HepG2 (cell line): ENCODE data around the gene VSX1.

Experiments used
- NFE2 ChIP-seq: sonication (generic); formaldehyde crosslinking; IDR thresholded peaks from 2 replicates; pipeline ENCODE4 v1.4.0; 2020; ENCODE audit warnings: missing genetic modification reagents
- NFRKB ChIP-seq: fragments of 450-650 bp; IDR thresholded peaks from 2 replicates; pipeline ENCODE4 v1.6.1; 2017
- SIN3A ChIP-seq: IDR thresholded peaks from 2 replicates; pipeline ENCODE4 v1.6.1; 2011; ENCODE audit warnings: low read depth, mild to moderate bottlenecking, control low read depth, low read length, borderline replicate concordance
- ZNF83 ChIP-seq: sonication (generic); formaldehyde crosslinking; IDR thresholded peaks from 2 replicates; pipeline ENCODE4 v1.4.0; 2020; ENCODE audit warnings: missing genetic modification reagents, mild to moderate bottlenecking, borderline replicate concordance
- TF ChIP-seq, protein P1 (sequence below): sonication (generic); formaldehyde crosslinking; IDR thresholded peaks from 2 replicates; pipeline ENCODE4 v1.5.0; 2020; ENCODE audit warnings: mild to moderate bottlenecking, missing genetic modification reagents, borderline replicate concordance
- TF ChIP-seq, protein P2 (sequence below): sonication (generic); formaldehyde crosslinking; IDR thresholded peaks from 2 replicates; pipeline ENCODE4 v1.5.0; 2020; ENCODE audit warnings: mild to moderate bottlenecking, missing genetic modification reagents, moderate library complexity
- TF ChIP-seq, protein P3 (sequence below): sonication (generic); formaldehyde crosslinking; IDR thresholded peaks from 2 replicates; pipeline ENCODE4 v1.4.0; 2020; ENCODE audit warnings: missing genetic modification reagents

DNA sequence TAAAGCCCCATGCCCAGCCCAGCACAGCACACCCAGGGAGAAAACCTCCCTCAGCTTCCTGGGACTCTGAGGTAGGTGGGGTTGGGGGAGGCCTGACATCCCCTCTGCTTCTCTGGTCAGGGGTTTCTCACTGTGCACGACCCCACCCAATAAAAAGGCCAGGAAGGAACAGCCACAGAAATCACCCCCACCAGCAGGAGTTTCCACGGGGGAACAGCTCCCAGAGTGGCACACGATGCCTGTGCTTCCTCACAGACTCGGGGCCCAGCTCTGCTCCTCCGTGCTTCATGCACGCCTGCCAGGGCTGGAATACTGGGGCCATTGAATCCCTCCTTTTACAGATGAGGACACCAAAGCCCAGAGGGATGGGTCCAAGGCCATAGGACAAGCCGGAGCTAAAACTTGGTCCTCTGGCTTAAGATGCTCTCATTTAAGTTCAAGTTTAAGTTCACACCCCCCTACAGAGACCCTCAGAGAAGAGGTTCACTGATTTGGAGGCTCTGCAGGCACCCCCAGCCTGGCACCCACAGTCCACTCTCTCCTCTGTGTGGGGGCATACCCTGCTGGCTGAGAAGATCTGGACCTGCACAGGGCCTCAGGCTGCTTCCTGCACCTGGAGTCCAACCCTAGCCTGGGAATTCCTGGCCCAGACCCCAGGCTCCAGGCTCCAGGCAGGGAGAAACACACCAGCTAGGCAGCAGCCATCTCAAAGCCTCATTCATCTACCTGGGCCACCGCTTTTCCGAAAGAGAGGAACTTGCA lies 38.3 kb downstream of the VSX1 start:
- TF ChIP-seq, protein P1, sequence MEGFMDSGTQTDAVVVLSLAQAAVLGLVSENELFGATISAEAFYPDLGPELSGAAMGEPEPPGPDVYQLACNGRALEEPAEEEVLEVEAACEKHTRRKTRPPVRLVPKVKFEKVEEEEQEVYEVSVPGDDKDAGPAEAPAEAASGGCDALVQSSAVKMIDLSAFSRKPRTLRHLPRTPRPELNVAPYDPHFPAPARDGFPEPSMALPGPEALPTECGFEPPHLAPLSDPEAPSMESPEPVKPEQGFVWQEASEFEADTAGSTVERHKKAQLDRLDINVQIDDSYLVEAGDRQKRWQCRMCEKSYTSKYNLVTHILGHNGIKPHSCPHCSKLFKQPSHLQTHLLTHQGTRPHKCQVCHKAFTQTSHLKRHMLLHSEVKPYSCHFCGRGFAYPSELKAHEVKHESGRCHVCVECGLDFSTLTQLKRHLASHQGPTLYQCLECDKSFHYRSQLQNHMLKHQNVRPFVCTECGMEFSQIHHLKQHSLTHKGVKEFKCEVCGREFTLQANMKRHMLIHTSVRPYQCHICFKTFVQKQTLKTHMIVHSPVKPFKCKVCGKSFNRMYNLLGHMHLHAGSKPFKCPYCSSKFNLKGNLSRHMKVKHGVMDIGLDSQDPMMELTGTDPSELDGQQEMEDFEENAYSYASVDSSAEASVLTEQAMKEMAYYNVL (CRISPR knock-in tag), result no peak
- TF ChIP-seq NFRKB (no peak), NFE2 (CRISPR knock-in tag) (no peak), ZNF83 (CRISPR knock-in tag) (no peak), SIN3A (no peak)
- TF ChIP-seq, protein P2, sequence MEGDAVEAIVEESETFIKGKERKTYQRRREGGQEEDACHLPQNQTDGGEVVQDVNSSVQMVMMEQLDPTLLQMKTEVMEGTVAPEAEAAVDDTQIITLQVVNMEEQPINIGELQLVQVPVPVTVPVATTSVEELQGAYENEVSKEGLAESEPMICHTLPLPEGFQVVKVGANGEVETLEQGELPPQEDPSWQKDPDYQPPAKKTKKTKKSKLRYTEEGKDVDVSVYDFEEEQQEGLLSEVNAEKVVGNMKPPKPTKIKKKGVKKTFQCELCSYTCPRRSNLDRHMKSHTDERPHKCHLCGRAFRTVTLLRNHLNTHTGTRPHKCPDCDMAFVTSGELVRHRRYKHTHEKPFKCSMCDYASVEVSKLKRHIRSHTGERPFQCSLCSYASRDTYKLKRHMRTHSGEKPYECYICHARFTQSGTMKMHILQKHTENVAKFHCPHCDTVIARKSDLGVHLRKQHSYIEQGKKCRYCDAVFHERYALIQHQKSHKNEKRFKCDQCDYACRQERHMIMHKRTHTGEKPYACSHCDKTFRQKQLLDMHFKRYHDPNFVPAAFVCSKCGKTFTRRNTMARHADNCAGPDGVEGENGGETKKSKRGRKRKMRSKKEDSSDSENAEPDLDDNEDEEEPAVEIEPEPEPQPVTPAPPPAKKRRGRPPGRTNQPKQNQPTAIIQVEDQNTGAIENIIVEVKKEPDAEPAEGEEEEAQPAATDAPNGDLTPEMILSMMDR (CRISPR knock-in tag), result no peak
- TF ChIP-seq, protein P3, sequence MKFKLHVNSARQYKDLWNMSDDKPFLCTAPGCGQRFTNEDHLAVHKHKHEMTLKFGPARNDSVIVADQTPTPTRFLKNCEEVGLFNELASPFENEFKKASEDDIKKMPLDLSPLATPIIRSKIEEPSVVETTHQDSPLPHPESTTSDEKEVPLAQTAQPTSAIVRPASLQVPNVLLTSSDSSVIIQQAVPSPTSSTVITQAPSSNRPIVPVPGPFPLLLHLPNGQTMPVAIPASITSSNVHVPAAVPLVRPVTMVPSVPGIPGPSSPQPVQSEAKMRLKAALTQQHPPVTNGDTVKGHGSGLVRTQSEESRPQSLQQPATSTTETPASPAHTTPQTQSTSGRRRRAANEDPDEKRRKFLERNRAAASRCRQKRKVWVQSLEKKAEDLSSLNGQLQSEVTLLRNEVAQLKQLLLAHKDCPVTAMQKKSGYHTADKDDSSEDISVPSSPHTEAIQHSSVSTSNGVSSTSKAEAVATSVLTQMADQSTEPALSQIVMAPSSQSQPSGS (CRISPR knock-in tag), result no peak
